HEK293 (cell line): Measurements from ENCODE around the gene TMEM106C.

Source experiments
- CTCF ChIA-PET: fragments of 350-600 bp; formaldehyde crosslinking; extraction: SDS; loops from one replicate; lab custom pipeline; 2021; ENCODE audit warnings: antibody characterized with exemption; lab: Yijun Ruan, JAX
- POLR2A ChIA-PET: fragments of 300-600 bp; formaldehyde crosslinking; extraction: SDS; loops from one replicate; lab custom pipeline; 2020; ENCODE audit warnings: antibody characterized with exemption, inconsistent platforms; lab: Yijun Ruan, JAX
- H3K27ac ChIP-seq: fragments of 200-500 bp; sonication (Bioruptor generic); 2 replicates; pipeline ENCODE4 v1.5.1; 2014; ENCODE audit warnings: low read depth, low read length, control low read depth, inconsistent platforms; ENCODE audit errors: extremely low read depth
- H3K36me3 ChIP-seq, 2 experiments: fragments of 200-500 bp in 1 of 2; sonication (Bioruptor generic) in 1 of 2; 1 replicate in 1 of 2; 2 replicates in 1 of 2; pipeline ENCODE4 v1.5.1; 2014 to 2017; ENCODE audit warnings: inconsistent platforms in 2 of 2, low read length in 2 of 2; ENCODE audit not compliant: control insufficient read depth in 2 of 2, insufficient read depth in 1 of 2
- H3K4me1 ChIP-seq: fragments of 200-500 bp; sonication (Bioruptor generic); 2 replicates; pipeline ENCODE4 v1.5.1; 2014; ENCODE audit warnings: mild to moderate bottlenecking, low read length, inconsistent platforms; ENCODE audit not compliant: control insufficient read depth, insufficient read depth
- H3K4me3 ChIP-seq: 2 replicates; pipeline ENCODE4 v1.5.1; 2011; ENCODE audit warnings: low read depth, mild to moderate bottlenecking, control low read depth, low read length, moderate library complexity
- H3K9me3 ChIP-seq: fragments of 200-500 bp; sonication (Bioruptor generic); 2 replicates; pipeline ENCODE4 v1.5.1; 2014; ENCODE audit warnings: low read depth, low read length, inconsistent platforms; ENCODE audit not compliant: control insufficient read depth, insufficient read depth
- GLIS2 ChIP-seq: fragments of 450-650 bp; formaldehyde crosslinking; IDR thresholded peaks from 2 replicates; pipeline ENCODE4 v1.5.1; 2016; ENCODE audit warnings: missing biosample characterization, missing genetic modification characterization
- KLF10 ChIP-seq: fragments of 450-650 bp; IDR thresholded peaks from 2 replicates; pipeline ENCODE4 v1.5.1; 2018; ENCODE audit warnings: missing biosample characterization, mild to moderate bottlenecking, missing genetic modification characterization
- KLF9 ChIP-seq: fragments of 450-650 bp; formaldehyde crosslinking; IDR thresholded peaks from 2 replicates; pipeline ENCODE4 v1.5.1; 2016; ENCODE audit warnings: missing biosample characterization, missing genetic modification characterization, low read depth
- SCRT2 ChIP-seq: fragments of 450-650 bp; formaldehyde crosslinking; IDR thresholded peaks from 2 replicates; pipeline ENCODE4 v1.5.1; 2016; ENCODE audit warnings: missing biosample characterization, missing genetic modification characterization
- SP3 ChIP-seq: fragments of 450-650 bp; formaldehyde crosslinking; IDR thresholded peaks from 2 replicates; pipeline ENCODE4 v1.5.1; 2016; ENCODE audit warnings: missing biosample characterization, missing genetic modification characterization
- YY2 ChIP-seq: fragments of 450-650 bp; formaldehyde crosslinking; IDR thresholded peaks from 2 replicates; pipeline ENCODE4 v1.5.1; 2016; ENCODE audit warnings: missing biosample characterization, missing genetic modification characterization
- ZNF146 ChIP-seq: fragments of 450-650 bp; formaldehyde crosslinking; IDR thresholded peaks from 2 replicates; pipeline ENCODE4 v1.5.1; 2016; ENCODE audit warnings: missing biosample characterization, missing genetic modification characterization
- ZNF214 ChIP-seq: fragments of 450-650 bp; formaldehyde crosslinking; IDR thresholded peaks from 2 replicates; pipeline ENCODE4 v1.5.1; 2017; ENCODE audit warnings: missing biosample characterization, mild to moderate bottlenecking, missing genetic modification characterization, borderline replicate concordance
- ZNF274 ChIP-seq, 2 experiments: fragments of 200-500 bp in 1 of 2; fragments of 450-650 bp in 1 of 2; sonication (Bioruptor generic) in 1 of 2; formaldehyde crosslinking in 1 of 2; IDR thresholded peaks; 2 replicates each; pipeline versions ENCODE4 v1.5.1 to v1.6.1; 2014 to 2016; ENCODE audit warnings: borderline replicate concordance in 1 of 2, inconsistent platforms in 1 of 2, low read length in 1 of 2, missing biosample characterization in 1 of 2, missing genetic modification characterization in 1 of 2
- ZNF292 ChIP-seq: fragments of 450-650 bp; formaldehyde crosslinking; IDR thresholded peaks from 2 replicates; pipeline ENCODE4 v1.5.1; 2016; ENCODE audit warnings: low read depth, missing biosample characterization, missing genetic modification characterization, borderline replicate concordance
- ZNF324 ChIP-seq: fragments of 450-650 bp; formaldehyde crosslinking; IDR thresholded peaks from 2 replicates; pipeline ENCODE4 v1.5.1; 2016; ENCODE audit warnings: missing biosample characterization, missing genetic modification characterization
- ZNF341 ChIP-seq: fragments of 450-650 bp; formaldehyde crosslinking; IDR thresholded peaks from 2 replicates; pipeline ENCODE4; 2016; ENCODE audit warnings: low read depth, missing biosample characterization, missing genetic modification characterization
- ZNF354C ChIP-seq: fragments of 450-650 bp; formaldehyde crosslinking; IDR thresholded peaks from 2 replicates; pipeline ENCODE4 v1.5.1; 2016; ENCODE audit warnings: missing biosample characterization, missing genetic modification characterization, low read depth, borderline replicate concordance
- ZNF37A ChIP-seq: fragments of 450-650 bp; IDR thresholded peaks from 2 replicates; pipeline ENCODE4 v1.5.1; 2018; ENCODE audit warnings: missing biosample characterization, missing genetic modification characterization
- ZNF596 ChIP-seq: fragments of 450-650 bp; IDR thresholded peaks from 2 replicates; pipeline ENCODE4 v1.5.0; 2018; ENCODE audit warnings: missing biosample characterization, mild to moderate bottlenecking, missing genetic modification characterization, moderate library complexity
- ZNF670 ChIP-seq: fragments of 450-650 bp; formaldehyde crosslinking; IDR thresholded peaks from 2 replicates; pipeline ENCODE4 v1.5.1; 2016; ENCODE audit warnings: missing biosample characterization, missing genetic modification characterization, low read depth
- ZSCAN16 ChIP-seq: fragments of 450-650 bp; formaldehyde crosslinking; IDR thresholded peaks from 2 replicates; pipeline ENCODE4 v1.5.1; 2016; ENCODE audit warnings: missing biosample characterization, missing genetic modification characterization
- TF ChIP-seq, protein P1 (sequence below): fragments of 450-650 bp; formaldehyde crosslinking; IDR thresholded peaks from 2 replicates; pipeline ENCODE4 v1.5.1; 2017; ENCODE audit warnings: missing biosample characterization, missing genetic modification characterization
- TF ChIP-seq, protein P2 (sequence below): fragments of 450-650 bp; formaldehyde crosslinking; IDR thresholded peaks from 2 replicates; pipeline ENCODE4 v1.5.1; 2016; ENCODE audit warnings: missing biosample characterization, missing genetic modification characterization
- TF ChIP-seq, protein P3 (sequence below): fragments of 450-650 bp; formaldehyde crosslinking; IDR thresholded peaks from 2 replicates; pipeline ENCODE4 v1.5.1; 2016; ENCODE audit warnings: missing biosample characterization, missing genetic modification characterization, low read depth
- TF ChIP-seq, protein P4 (sequence below): fragments of 450-650 bp; formaldehyde crosslinking; IDR thresholded peaks from 2 replicates; pipeline ENCODE4 v1.5.1; 2016; ENCODE audit warnings: missing biosample characterization, missing genetic modification characterization, borderline replicate concordance
- TF ChIP-seq, protein P5 (sequence below): fragments of 450-650 bp; formaldehyde crosslinking; IDR thresholded peaks from 2 replicates; pipeline ENCODE4 v1.5.1; 2016; ENCODE audit warnings: missing biosample characterization, missing genetic modification characterization
- TF ChIP-seq, protein P6 (sequence below): fragments of 450-650 bp; formaldehyde crosslinking; IDR thresholded peaks from 2 replicates; pipeline ENCODE4 v1.5.1; 2016; ENCODE audit warnings: missing biosample characterization, missing genetic modification characterization

TMEM106C gene

DNA sequence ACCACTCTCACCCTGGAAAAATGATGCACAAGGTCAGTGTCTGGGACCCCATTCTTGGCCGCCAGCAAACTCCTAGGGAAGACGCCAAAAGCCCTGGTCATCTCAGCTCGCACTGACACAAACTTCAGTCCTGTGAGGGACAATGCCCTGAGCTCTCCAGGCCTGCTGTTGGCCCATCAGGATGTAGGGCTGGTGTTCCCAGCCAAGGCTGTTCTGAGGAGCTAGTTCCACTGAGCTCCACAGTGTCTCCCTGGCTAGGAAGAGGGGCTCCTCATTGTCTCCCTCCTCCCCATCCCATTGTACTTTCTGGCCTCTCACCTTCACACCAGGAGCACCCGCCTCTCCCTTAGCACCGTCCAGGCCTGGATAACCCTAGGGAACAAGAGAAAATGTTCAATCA, 30.1 kb downstream of the TMEM106C start (continued):
- TF ChIP-seq ZNF274 (IDR thresholded peaks at IDR 0.05; ENCODE audit: low read length) (no peak), ZNF274 (tag by site-specific recombination; IDR thresholded peaks at IDR 0.05; ENCODE audit: borderline replicate concordance) (no peak), GLIS2 (tag by site-specific recombination) (no peak), ZSCAN16 (tag by site-specific recombination) (no peak)

DNA sequence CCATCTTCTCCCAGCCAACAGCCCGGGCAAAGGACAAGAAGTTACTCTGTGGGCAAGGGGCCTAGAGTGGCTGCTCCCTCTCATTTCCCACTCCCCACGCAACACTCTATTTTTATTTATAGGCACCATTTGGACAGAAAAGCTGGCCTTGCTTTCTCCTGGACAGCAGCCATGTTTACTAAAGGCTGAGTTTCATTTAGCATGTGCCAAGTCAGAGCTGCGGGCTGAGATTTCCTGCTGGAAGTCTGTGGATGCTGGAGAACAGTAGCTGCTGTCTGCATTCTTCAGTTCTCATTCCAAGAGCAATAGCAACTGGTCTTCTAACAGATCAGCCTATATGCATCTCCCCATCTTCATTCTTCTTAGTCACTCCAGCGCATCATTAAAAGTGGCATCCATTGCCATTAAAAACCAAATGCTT, 32.6 kb downstream of the TMEM106C start:
- Histone ChIP-seq H3K4me1 (peaks cover 5% of the 10 kb centered on the region; the same call in 1 of the 2 replicates), H3K36me3 (peaks cover 0 to 45% of the 10 kb centered on the region in 2 experiments; a peak in 1 of 3 replicates), H3K9me3 (no peaks in the 10 kb centered on the region), H3K4me3 (no peak overlapping the region), H3K27ac (no peak overlapping the region)
- TF ChIP-seq ZNF292 (tag by site-specific recombination) (no peak), ZNF146 (no peak), KLF10 (tag by site-specific recombination) (no peak)
- TF ChIP-seq, protein P1, sequence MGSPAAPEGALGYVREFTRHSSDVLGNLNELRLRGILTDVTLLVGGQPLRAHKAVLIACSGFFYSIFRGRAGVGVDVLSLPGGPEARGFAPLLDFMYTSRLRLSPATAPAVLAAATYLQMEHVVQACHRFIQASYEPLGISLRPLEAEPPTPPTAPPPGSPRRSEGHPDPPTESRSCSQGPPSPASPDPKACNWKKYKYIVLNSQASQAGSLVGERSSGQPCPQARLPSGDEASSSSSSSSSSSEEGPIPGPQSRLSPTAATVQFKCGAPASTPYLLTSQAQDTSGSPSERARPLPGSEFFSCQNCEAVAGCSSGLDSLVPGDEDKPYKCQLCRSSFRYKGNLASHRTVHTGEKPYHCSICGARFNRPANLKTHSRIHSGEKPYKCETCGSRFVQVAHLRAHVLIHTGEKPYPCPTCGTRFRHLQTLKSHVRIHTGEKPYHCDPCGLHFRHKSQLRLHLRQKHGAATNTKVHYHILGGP (tag by site-specific recombination), result no peak
- TF ChIP-seq, protein P2, sequence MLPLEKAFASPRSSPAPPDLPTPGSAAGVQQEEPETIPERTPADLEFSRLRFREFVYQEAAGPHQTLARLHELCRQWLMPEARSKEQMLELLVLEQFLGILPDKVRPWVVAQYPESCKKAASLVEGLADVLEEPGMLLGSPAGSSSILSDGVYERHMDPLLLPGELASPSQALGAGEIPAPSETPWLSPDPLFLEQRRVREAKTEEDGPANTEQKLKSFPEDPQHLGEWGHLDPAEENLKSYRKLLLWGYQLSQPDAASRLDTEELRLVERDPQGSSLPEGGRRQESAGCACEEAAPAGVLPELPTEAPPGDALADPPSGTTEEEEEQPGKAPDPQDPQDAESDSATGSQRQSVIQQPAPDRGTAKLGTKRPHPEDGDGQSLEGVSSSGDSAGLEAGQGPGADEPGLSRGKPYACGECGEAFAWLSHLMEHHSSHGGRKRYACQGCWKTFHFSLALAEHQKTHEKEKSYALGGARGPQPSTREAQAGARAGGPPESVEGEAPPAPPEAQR (tag by site-specific recombination), result no peak
- TF ChIP-seq, protein P3, sequence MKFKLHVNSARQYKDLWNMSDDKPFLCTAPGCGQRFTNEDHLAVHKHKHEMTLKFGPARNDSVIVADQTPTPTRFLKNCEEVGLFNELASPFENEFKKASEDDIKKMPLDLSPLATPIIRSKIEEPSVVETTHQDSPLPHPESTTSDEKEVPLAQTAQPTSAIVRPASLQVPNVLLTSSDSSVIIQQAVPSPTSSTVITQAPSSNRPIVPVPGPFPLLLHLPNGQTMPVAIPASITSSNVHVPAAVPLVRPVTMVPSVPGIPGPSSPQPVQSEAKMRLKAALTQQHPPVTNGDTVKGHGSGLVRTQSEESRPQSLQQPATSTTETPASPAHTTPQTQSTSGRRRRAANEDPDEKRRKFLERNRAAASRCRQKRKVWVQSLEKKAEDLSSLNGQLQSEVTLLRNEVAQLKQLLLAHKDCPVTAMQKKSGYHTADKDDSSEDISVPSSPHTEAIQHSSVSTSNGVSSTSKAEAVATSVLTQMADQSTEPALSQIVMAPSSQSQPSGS, result no peak
- ChIA-PET CTCF (interaction anchor here (0.6 kb wide), 3 partner anchors 95 to 1361 kb away, joined by 3 to 5 read pairs (median 3); no protein-coding TSS in a partner anchor), POLR2A (no interaction called here)

DNA sequence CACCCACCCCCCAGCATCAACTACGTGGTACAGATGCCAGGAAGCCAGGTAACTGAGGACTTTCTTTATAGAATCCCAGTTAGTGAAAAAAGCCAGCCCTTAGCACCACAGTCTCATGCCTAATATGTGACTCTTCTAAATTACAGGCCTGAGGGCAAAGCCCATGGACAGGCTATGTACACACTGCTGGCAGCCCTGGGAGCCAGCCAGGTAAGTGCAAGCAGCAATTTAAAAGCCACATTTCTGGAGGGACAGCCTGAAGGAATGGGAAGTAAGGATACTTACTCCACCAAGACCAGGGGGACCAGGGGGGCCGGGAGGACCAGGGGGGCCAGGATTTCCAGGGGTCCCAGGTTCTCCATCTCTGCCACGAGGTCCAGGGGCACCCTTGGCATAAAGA, 33.9 kb downstream of the TMEM106C start:
- Histone ChIP-seq H3K36me3 (peaks cover 0 to 43% of the 10 kb centered on the region in 2 experiments; a peak in 1 of 3 replicates), H3K4me3 (no peak overlapping the region), H3K27ac (no peak overlapping the region), H3K9me3 (no peaks in the 10 kb centered on the region), H3K4me1 (peaks cover 8% of the 10 kb centered on the region)
- TF ChIP-seq, protein P4, sequence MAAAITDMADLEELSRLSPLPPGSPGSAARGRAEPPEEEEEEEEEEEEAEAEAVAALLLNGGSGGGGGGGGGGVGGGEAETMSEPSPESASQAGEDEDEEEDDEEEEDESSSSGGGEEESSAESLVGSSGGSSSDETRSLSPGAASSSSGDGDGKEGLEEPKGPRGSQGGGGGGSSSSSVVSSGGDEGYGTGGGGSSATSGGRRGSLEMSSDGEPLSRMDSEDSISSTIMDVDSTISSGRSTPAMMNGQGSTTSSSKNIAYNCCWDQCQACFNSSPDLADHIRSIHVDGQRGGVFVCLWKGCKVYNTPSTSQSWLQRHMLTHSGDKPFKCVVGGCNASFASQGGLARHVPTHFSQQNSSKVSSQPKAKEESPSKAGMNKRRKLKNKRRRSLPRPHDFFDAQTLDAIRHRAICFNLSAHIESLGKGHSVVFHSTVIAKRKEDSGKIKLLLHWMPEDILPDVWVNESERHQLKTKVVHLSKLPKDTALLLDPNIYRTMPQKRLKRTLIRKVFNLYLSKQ (tag by site-specific recombination), result no peak
- TF ChIP-seq ZNF670 (tag by site-specific recombination), result no peak
- no peak for TF ChIP-seq KLF9 (tag by site-specific recombination)
- TF ChIP-seq ZNF354C, result no peak
- TF ChIP-seq ZNF324 (tag by site-specific recombination), result no peak
- TF ChIP-seq, protein P5, sequence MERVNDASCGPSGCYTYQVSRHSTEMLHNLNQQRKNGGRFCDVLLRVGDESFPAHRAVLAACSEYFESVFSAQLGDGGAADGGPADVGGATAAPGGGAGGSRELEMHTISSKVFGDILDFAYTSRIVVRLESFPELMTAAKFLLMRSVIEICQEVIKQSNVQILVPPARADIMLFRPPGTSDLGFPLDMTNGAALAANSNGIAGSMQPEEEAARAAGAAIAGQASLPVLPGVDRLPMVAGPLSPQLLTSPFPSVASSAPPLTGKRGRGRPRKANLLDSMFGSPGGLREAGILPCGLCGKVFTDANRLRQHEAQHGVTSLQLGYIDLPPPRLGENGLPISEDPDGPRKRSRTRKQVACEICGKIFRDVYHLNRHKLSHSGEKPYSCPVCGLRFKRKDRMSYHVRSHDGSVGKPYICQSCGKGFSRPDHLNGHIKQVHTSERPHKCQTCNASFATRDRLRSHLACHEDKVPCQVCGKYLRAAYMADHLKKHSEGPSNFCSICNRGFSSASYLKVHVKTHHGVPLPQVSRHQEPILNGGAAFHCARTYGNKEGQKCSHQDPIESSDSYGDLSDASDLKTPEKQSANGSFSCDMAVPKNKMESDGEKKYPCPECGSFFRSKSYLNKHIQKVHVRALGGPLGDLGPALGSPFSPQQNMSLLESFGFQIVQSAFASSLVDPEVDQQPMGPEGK, result no peak
- no peak for TF ChIP-seq ZNF341 (tag by site-specific recombination)
- TF ChIP-seq ZNF214 (tag by site-specific recombination), result no peak
- TF ChIP-seq SCRT2 (tag by site-specific recombination), result no peak
- TF ChIP-seq SP3 (tag by site-specific recombination), result no peak
- no peak for TF ChIP-seq YY2 (tag by site-specific recombination)
- TF ChIP-seq ZNF37A (tag by site-specific recombination), result no peak
- no peak for TF ChIP-seq ZNF596
- TF ChIP-seq, protein P6, sequence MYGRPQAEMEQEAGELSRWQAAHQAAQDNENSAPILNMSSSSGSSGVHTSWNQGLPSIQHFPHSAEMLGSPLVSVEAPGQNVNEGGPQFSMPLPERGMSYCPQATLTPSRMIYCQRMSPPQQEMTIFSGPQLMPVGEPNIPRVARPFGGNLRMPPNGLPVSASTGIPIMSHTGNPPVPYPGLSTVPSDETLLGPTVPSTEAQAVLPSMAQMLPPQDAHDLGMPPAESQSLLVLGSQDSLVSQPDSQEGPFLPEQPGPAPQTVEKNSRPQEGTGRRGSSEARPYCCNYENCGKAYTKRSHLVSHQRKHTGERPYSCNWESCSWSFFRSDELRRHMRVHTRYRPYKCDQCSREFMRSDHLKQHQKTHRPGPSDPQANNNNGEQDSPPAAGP, result no peak
- POLR2A ChIA-PET, result no interaction called here
- CTCF ChIA-PET, result no interaction called here
